H1 (cell line): ENCODE measurements around the gene TM2D1. TPM values are rescaled to one million over a fixed set of nuclear protein-coding genes. Genes with fewer than 3 reads are reported as not detected.

Experiments
- CTCF ChIA-PET: fragments of 300-600 bp; sonication (Branson Sonifier 250); formaldehyde crosslinking; loops from one replicate; lab custom pipeline; 2021; ENCODE audit not compliant: partially characterized antibody; lab: Charles Lee
- POLR2A ChIA-PET: fragments of 300-600 bp; sonication (Branson Sonifier 250); formaldehyde crosslinking; loops from one replicate; lab custom pipeline; 2021; ENCODE audit warnings: inconsistent platforms; ENCODE audit not compliant: partially characterized antibody; lab: Charles Lee
- DNase-seq, 2 experiments: peaks; one replicate each; pipeline versions ENCODE4 v3.0.0 to v3.0.0-alpha.2; 2010 to 2022; ENCODE audit warnings: low spot score in 2 of 2, low read depth in 1 of 2, mixed read lengths in 1 of 2
- FAIRE-seq: peaks from 2 replicates; lab custom pipeline; 2011; peaks lifted over from hg19 to GRCh38; lab: Jason Lieb, UNC
- H2AFZ ChIP-seq: 2 replicates; pipeline ENCODE4 v1.8.1; 2012; ENCODE audit warnings: low read length, inconsistent platforms
- H2AK5ac ChIP-seq: 2 replicates; pipeline ENCODE4 v1.6.1; 2013; ENCODE audit warnings: low read depth, low read length
- H2BK120ac ChIP-seq: replicated peaks from 2 replicates; pipeline ENCODE3; 2013; ENCODE audit warnings: low read depth, low read length, inconsistent platforms
- H2BK12ac ChIP-seq: 2 replicates; pipeline ENCODE4 v1.6.1; 2013; ENCODE audit warnings: low read depth, low read length
- H2BK15ac ChIP-seq: 2 replicates; pipeline ENCODE4 v1.6.1; 2013; ENCODE audit warnings: low read length
- H2BK20ac ChIP-seq: 2 replicates; pipeline ENCODE4 v1.6.1; 2013; ENCODE audit warnings: low read length
- H2BK5ac ChIP-seq: 2 replicates; pipeline ENCODE4 v1.6.1; 2013; ENCODE audit warnings: low read depth, low read length
- H3K14ac ChIP-seq: 2 replicates; pipeline ENCODE4 v1.6.1; 2013; ENCODE audit warnings: inconsistent platforms; ENCODE audit not compliant: insufficient read length
- H3K18ac ChIP-seq: 2 replicates; pipeline ENCODE4 v1.6.1; 2013; ENCODE audit warnings: low read length; ENCODE audit errors: extremely low read depth
- H3K23ac ChIP-seq: 2 replicates; pipeline ENCODE4 v1.6.1; 2013; ENCODE audit warnings: inconsistent platforms; ENCODE audit not compliant: insufficient read length
- H3K23me2 ChIP-seq: 2 replicates; pipeline ENCODE4 v1.6.1; 2013; ENCODE audit warnings: low read depth, low read length
- H3K27ac ChIP-seq: 2 replicates; pipeline ENCODE4 v1.6.1; 2011; ENCODE audit warnings: low read depth, low read length, inconsistent platforms
- H3K27me3 ChIP-seq, 4 experiments: replicated peaks in 1 of 4; 1 replicate in 1 of 4; 2 replicates in 3 of 4; pipeline versions ENCODE4 v1.6.1 to v1.8.1; 2011 to 2013; ENCODE audit warnings: low read length in 3 of 4, mild to moderate bottlenecking in 3 of 4, inconsistent platforms in 2 of 4, mixed read lengths in 2 of 4, moderate library complexity in 1 of 4; ENCODE audit not compliant: control insufficient read depth in 3 of 4, insufficient read depth in 3 of 4; ENCODE audit errors: extremely low read depth in 1 of 4
- H3K36me3 ChIP-seq, 4 experiments: 2 replicates each; pipeline versions ENCODE4 v1.6.1 to v1.8.1; 2011 to 2013; ENCODE audit warnings: mild to moderate bottlenecking in 4 of 4, low read length in 3 of 4, moderate library complexity in 2 of 4, control low read depth in 1 of 4, inconsistent platforms in 1 of 4; ENCODE audit not compliant: insufficient read depth in 4 of 4, control insufficient read depth in 2 of 4
- H3K4ac ChIP-seq: replicated peaks from 2 replicates; pipeline ENCODE3; 2013; ENCODE audit warnings: low read length, low read depth, mixed read lengths, inconsistent platforms; ENCODE audit not compliant: insufficient read length
- H3K4me1 ChIP-seq, 4 experiments: replicated peaks in 1 of 4; 1 replicate in 1 of 4; 2 replicates in 3 of 4; pipeline versions ENCODE4 v1.6.1 to v1.8.1; 2011 to 2013; ENCODE audit warnings: low read length in 3 of 4, inconsistent platforms in 2 of 4, mixed read lengths in 1 of 4; ENCODE audit not compliant: insufficient read depth in 4 of 4, control insufficient read depth in 3 of 4
- H3K4me2 ChIP-seq, 2 experiments: 2 replicates each; pipeline versions ENCODE4 v1.6.1 to v1.8.1; 2011 to 2013; ENCODE audit warnings: low read depth in 2 of 2, low read length in 2 of 2, control low read depth in 1 of 2, inconsistent platforms in 1 of 2, mild to moderate bottlenecking in 1 of 2; ENCODE audit not compliant: insufficient read depth in 1 of 2
- H3K4me3 ChIP-seq, 4 experiments: fragments of 200-600, 300-600 bp in 1 of 4; sonication (generic), shearing (Covaris generic), sonication (Bioruptor Twin) in 1 of 4; 2 replicates each; pipeline versions ENCODE4 v1.5.1 to v1.8.1; 2011 to 2016; ENCODE audit warnings: low read length in 4 of 4, low read depth in 3 of 4, control low read depth in 2 of 4, inconsistent platforms in 2 of 4, mild to moderate bottlenecking in 2 of 4, mixed read lengths in 1 of 4, moderate library complexity in 1 of 4; ENCODE audit not compliant: insufficient read depth in 2 of 4; ENCODE audit errors: extremely low read depth in 1 of 4
- H3K56ac ChIP-seq: replicated peaks from 2 replicates; pipeline ENCODE3; 2013; ENCODE audit warnings: low read depth, mild to moderate bottlenecking, mixed read lengths, low read length, inconsistent platforms; ENCODE audit not compliant: insufficient read length
- H3K79me1 ChIP-seq: 2 replicates; pipeline ENCODE4 v1.6.1; 2013; ENCODE audit warnings: low read depth, low read length, control low read depth
- H3K79me2 ChIP-seq, 2 experiments: 2 replicates each; pipeline versions ENCODE4 v1.6.1 to v1.8.1; 2012 to 2013; ENCODE audit warnings: low read length in 2 of 2, mild to moderate bottlenecking in 2 of 2, inconsistent platforms in 1 of 2; ENCODE audit not compliant: insufficient read depth in 2 of 2, control insufficient read depth in 1 of 2
- H3K9ac ChIP-seq, 4 experiments: replicated peaks in 1 of 4; 1 replicate in 1 of 4; 2 replicates in 3 of 4; pipeline versions ENCODE4 v1.6.1 to v1.8.1; 2011 to 2013; ENCODE audit warnings: low read depth in 3 of 4, low read length in 3 of 4, control low read depth in 2 of 4, mild to moderate bottlenecking in 2 of 4, moderate library complexity in 2 of 4, inconsistent platforms in 1 of 4; ENCODE audit errors: extremely low read depth in 1 of 4
- H3K9me3 ChIP-seq, 2 experiments: 2 replicates each; pipeline versions ENCODE4 v1.6.1 to v1.8.1; 2012 to 2013; ENCODE audit warnings: mild to moderate bottlenecking in 2 of 2, moderate library complexity in 2 of 2, control low read depth in 1 of 2, inconsistent platforms in 1 of 2, low read depth in 1 of 2, low read length in 1 of 2, mixed read lengths in 1 of 2; ENCODE audit not compliant: insufficient read depth in 2 of 2
- H4K20me1 ChIP-seq, 2 experiments: replicated peaks in 1 of 2; 2 replicates each; pipeline versions ENCODE3 to v1.8.1; 2011 to 2013; ENCODE audit warnings: inconsistent platforms in 2 of 2, low read length in 2 of 2, mild to moderate bottlenecking in 1 of 2; ENCODE audit not compliant: insufficient read depth in 2 of 2, control insufficient read depth in 1 of 2
- H4K5ac ChIP-seq: 2 replicates; pipeline ENCODE4 v1.6.1; 2013; ENCODE audit warnings: low read length, low read depth, mixed read lengths, inconsistent platforms; ENCODE audit not compliant: insufficient read length
- H4K8ac ChIP-seq: 2 replicates; pipeline ENCODE4 v1.8.0; 2013; ENCODE audit warnings: mild to moderate bottlenecking, moderate library complexity, low read length, inconsistent platforms; ENCODE audit not compliant: insufficient read depth; ENCODE audit errors: extremely low read depth
- H4K91ac ChIP-seq: replicated peaks from 2 replicates; pipeline ENCODE3; 2013; ENCODE audit warnings: low read length, mixed read lengths, inconsistent platforms; ENCODE audit not compliant: insufficient read length
- CEBPB ChIP-seq: IDR thresholded peaks from 2 replicates; pipeline ENCODE4 v1.6.1; 2012; ENCODE audit warnings: low read depth, low read length
- CHD1 ChIP-seq: IDR thresholded peaks from 2 replicates; pipeline ENCODE4 v1.6.1; 2012; ENCODE audit warnings: low read depth, low read length, improper control_type of control experiment
- CHD2 ChIP-seq: IDR thresholded peaks from 2 replicates; pipeline ENCODE4 v1.6.1; 2012; ENCODE audit warnings: low read length, improper control_type of control experiment
- CTBP2 ChIP-seq: IDR thresholded peaks from 2 replicates; pipeline ENCODE4 v1.7.0; 2011; ENCODE audit warnings: borderline replicate concordance, mild to moderate bottlenecking, moderate library complexity, mixed read lengths, low read length; ENCODE audit not compliant: insufficient read depth, insufficient read length
- EZH2 ChIP-seq: fragments of 200-600 bp; sonication (generic); IDR thresholded peaks from 2 replicates; pipeline ENCODE4 v1.7.1; 2012; ENCODE audit warnings: low read depth, mild to moderate bottlenecking, moderate library complexity, low read length, inconsistent platforms; ENCODE audit not compliant: severe bottlenecking
- GABPA ChIP-seq: IDR thresholded peaks from 2 replicates; pipeline ENCODE4 v1.6.1; 2011; ENCODE audit warnings: mild to moderate bottlenecking, low read length, moderate library complexity, borderline replicate concordance; ENCODE audit not compliant: insufficient read depth
- HDAC6 ChIP-seq: IDR thresholded peaks from one replicate; pipeline ENCODE4 v1.7.1; 2012; ENCODE audit warnings: low read depth, mild to moderate bottlenecking, inconsistent platforms, low read length, moderate library complexity
- PHF8 ChIP-seq: fragments of 200-600 bp; sonication (generic); conservative IDR thresholded peaks from 2 replicates; pipeline ENCODE4 v1.7.1; 2012; ENCODE audit warnings: low read depth, mild to moderate bottlenecking, inconsistent platforms, low read length, moderate library complexity
- RBBP5 ChIP-seq: IDR thresholded peaks from 2 replicates; pipeline ENCODE4 v1.7.1; 2012; ENCODE audit warnings: low read depth, mild to moderate bottlenecking, inconsistent platforms, low read length, moderate library complexity, borderline replicate concordance
- RFX5 ChIP-seq: IDR thresholded peaks from 2 replicates; pipeline ENCODE4 v1.6.1; 2011; ENCODE audit warnings: low read depth, low read length, improper control_type of control experiment, borderline replicate concordance
- TAF1 ChIP-seq: IDR thresholded peaks from 2 replicates; pipeline ENCODE4 v1.6.1; 2011; ENCODE audit warnings: mild to moderate bottlenecking, low read depth, low read length
- TAF7 ChIP-seq: optimal IDR thresholded peaks from 2 replicates; pipeline ENCODE3; 2011; ENCODE audit warnings: low read depth, mild to moderate bottlenecking, inconsistent platforms, low read length, moderate library complexity, borderline replicate concordance
- YY1 ChIP-seq: IDR thresholded peaks from 2 replicates; pipeline ENCODE4 v1.6.1; 2011; ENCODE audit warnings: low read depth, mild to moderate bottlenecking, low read length
- WGBS, 2 experiments: shearing (Covaris generic) in 1 of 2; methylation state at CpG; one replicate each; pipeline versions ENCODE4 v1.1.6 to v1.1.7; 2013 to 2015; ENCODE audit warnings: low lambda C conversion rate in 2 of 2, mixed read lengths in 2 of 2, inconsistent platforms in 1 of 2, low coverage in 1 of 2, missing lambda C conversion rate in 1 of 2; ENCODE audit not compliant: insufficient replicate concordance in 2 of 2, insufficient coverage in 1 of 2, insufficient read length in 1 of 2; ENCODE audit errors: extremely low coverage in 1 of 2, missing lambda C conversion rate in 1 of 2; 5-methylcytosine and 5-hydroxymethylcytosine counted together
- polyA plus RNA-seq, 7 experiments: library from polyadenylated mRNA; depleted of rRNA in 3 of 7; stranded (reverse) in 5 of 7; unstranded in 2 of 7; fragments of >200 nt in 5 of 7; fragments of 200-250 nt in 2 of 7; gene quantifications; 1 replicate in 5 of 7; 2 replicates in 1 of 7; 4 replicates in 1 of 7; pipeline versions ENCODE4 v1.2.1 to v1.2.3, GENCODE V29; 2011 to 2013; ENCODE audit warnings: missing spikeins in 2 of 7, mixed read lengths in 2 of 7
- total RNA-seq: library from RNA; stranded (reverse); fragmentation: NEBNext Ultra II Directional; extraction: Animal tissue kit (Norgen Biotek cat#: 25700); gene quantifications from 2 replicates; pipeline ENCODE4 v1.2.1, GENCODE V29; 2021

TM2D1 gene
- total and polyA plus RNA-seq, 2 of the 8 experiments (the other 6 are each of a cell fraction or from before 2014, with no cell fraction given): 17.7 to 20.5 TPM

- H3K79me2 ChIP-seq: no peaks in the 10 kb centered on the region
- H2BK15ac ChIP-seq: no peak overlapping the region
- H3K79me1 ChIP-seq: no peaks in the 10 kb centered on the region
- H3K27me3 ChIP-seq: peaks cover 0 to 1% (median 0%) of the 10 kb centered on the region in 4 experiments; a peak in 1 of 7 replicates
- H3K27ac ChIP-seq: no peak overlapping the region
- H2BK5ac ChIP-seq: no peak overlapping the region
- peaks cover 0 to 7% (median 2%) of the 10 kb centered on the region in 4 experiments; a peak in 3 of 7 replicates for H3K4me1 ChIP-seq
- ChIA-PET POLR2A (no interaction called here), CTCF (interaction anchor here (0.6 to 0.8 kb wide), 2 partner anchors 47 to 65 kb away, joined by 3 read pairs; no protein-coding TSS in a partner anchor)
- no peaks in the 10 kb centered on the region for H3K23me2 ChIP-seq
- no peak overlapping the region for H2BK20ac ChIP-seq
- H2BK120ac ChIP-seq: no peak overlapping the region
- no peak overlapping the region for H2BK12ac ChIP-seq
- no peak overlapping the region for H3K14ac ChIP-seq
- WGBS, 2 experiments: 88% methylated on average over 4 of the region's 4 CpGs; no CpG with 5 or more reads in 1 of the 2 experiments
- no peak overlapping the region for H3K9ac ChIP-seq
- H3K36me3 ChIP-seq: no peaks in the 10 kb centered on the region
- no peaks in the 10 kb centered on the region for H4K20me1 ChIP-seq
- no peak overlapping the region for H3K23ac ChIP-seq
- H2AK5ac ChIP-seq: no peak overlapping the region
- no peaks in the 10 kb centered on the region for H3K9me3 ChIP-seq
- no peak overlapping the region for H2AFZ ChIP-seq
- no peak for FAIRE-seq
- no peak overlapping the region for H3K4ac ChIP-seq
- H4K91ac ChIP-seq: no peak overlapping the region
- H3K4me2 ChIP-seq: no peak overlapping the region
- H4K5ac ChIP-seq: no peak overlapping the region
- TF ChIP-seq YY1: no peak
- no peak for TF ChIP-seq RBBP5
- no peak for TF ChIP-seq CHD1
- TF ChIP-seq CTBP2: no peak
- TF ChIP-seq RFX5: no peak
- TF ChIP-seq CEBPB: no peak
- no peak for TF ChIP-seq PHF8
- TF ChIP-seq TAF1: no peak
- TF ChIP-seq EZH2: no peak
- no peak for TF ChIP-seq TAF7
- no peak for TF ChIP-seq CHD2
- TF ChIP-seq HDAC6: no peak
- TF ChIP-seq GABPA: no peak
- no peak overlapping the region for H4K8ac ChIP-seq
- no peak overlapping the region for H3K56ac ChIP-seq
- no peak overlapping the region for H3K4me3 ChIP-seq
- no peak overlapping the region for H3K18ac ChIP-seq
- DNase-seq: no peak
Observed at GRCh38 chr1:61635557-61635956, 89.4 kb downstream of the TM2D1 start.
